IPS-NIHi7 (cell line): Measurements from ENCODE around the gene MISP3.

Source experiments
- DNase-seq: peaks from one replicate; pipeline ENCODE4 v3.0.0; 2012; ENCODE audit warnings: mixed read lengths; ENCODE audit errors: extremely low spot score

Gene MISP3

GRCh38 chr19:14053500-14053899 lies 19.1 kb upstream of the MISP3 start:
- no peak for DNase-seq

GRCh38 chr19:14054099-14054498 lies 18.5 kb upstream of the MISP3 start:
- DNase-seq, result no peak

- no peak for DNase-seq
Measured at GRCh38 chr19:14054721-14055120, 17.9 kb upstream of the MISP3 start.

GRCh38 chr19:14055396-14055795 lies 17.2 kb upstream of the MISP3 start:
- no peak for DNase-seq

- no peak for DNase-seq
Measured at GRCh38 chr19:14056069-14056666, 16.4 kb upstream of the MISP3 start.

- DNase-seq, result peak; percentile 10
Measured at GRCh38 chr19:14056741-14057356, 15.7 kb upstream of the MISP3 start.

GRCh38 chr19:14058182-14059092 lies 14.1 kb upstream of the MISP3 start:
- no peak for DNase-seq

GRCh38 chr19:14059093-14059480 lies 13.5 kb upstream of the MISP3 start:
- DNase-seq, result peak; percentile 69

- DNase-seq, result no peak
Measured at GRCh38 chr19:14059652-14060155, 12.9 kb upstream of the MISP3 start.

- no peak for DNase-seq
Measured at GRCh38 chr19:14061081-14061749, 11.4 kb upstream of the MISP3 start.

- DNase-seq, result no peak
Measured at GRCh38 chr19:14061751-14062557, 10.6 kb upstream of the MISP3 start, which contains the start of gene PALM3. TSS of gene PALM3 (minus strand) at chr19:14062076. CDS start at chr19:14061980, 96 bp downstream.

- DNase-seq, result no peak
Measured at GRCh38 chr19:14062558-14062855, 10.1 kb upstream of the MISP3 start.

- DNase-seq, result no peak
Measured at GRCh38 chr19:14063105-14063504, 9.5 kb upstream of the MISP3 start.

- DNase-seq, result no peak
Measured at GRCh38 chr19:14066134-14066533, 6.5 kb upstream of the MISP3 start.

GRCh38 chr19:14070268-14071050 lies 2.1 kb upstream of the MISP3 start:
- no peak for DNase-seq

- DNase-seq, result peak; percentile 76
Measured at GRCh38 chr19:14073261-14073924, 807 bp downstream of the MISP3 start.

- no peak for DNase-seq
Measured at GRCh38 chr19:14073925-14074838, 1.6 kb downstream of the MISP3 start.

GRCh38 chr19:14078411-14078810 lies 5.8 kb downstream of the MISP3 start:
- no peak for DNase-seq
